Osteoblast (primary cell): ENCODE results near the gene PRCP. TPM values are rescaled to one million over a fixed set of nuclear protein-coding genes. Genes with fewer than 3 reads are reported as not detected.
A peak's percentile ranks its signal among the peaks of the same experiment; 100 is the strongest.

Experiments used
- DNase-seq: peaks from one replicate; pipeline ENCODE4 v3.0.0; 2011; ENCODE audit warnings: low spot score, mixed read lengths; ENCODE audit not compliant: insufficient read length; ENCODE audit errors: missing footprints
- H2AFZ ChIP-seq: 2 replicates; pipeline ENCODE4 v1.6.0; 2011; ENCODE audit warnings: mild to moderate bottlenecking, low read length
- H3K27ac ChIP-seq: 2 replicates; pipeline ENCODE4 v1.5.1; 2011; ENCODE audit warnings: mild to moderate bottlenecking, low read depth, low read length, moderate library complexity
- H3K27me3 ChIP-seq: 2 replicates; pipeline ENCODE4 v1.6.0; 2012; ENCODE audit warnings: mild to moderate bottlenecking, control low read depth, inconsistent platforms, low read length, moderate library complexity; ENCODE audit not compliant: insufficient read depth
- H3K36me3 ChIP-seq: 2 replicates; pipeline ENCODE4 v1.5.1; 2011; ENCODE audit warnings: mild to moderate bottlenecking, low read length, control low read depth, moderate library complexity; ENCODE audit not compliant: insufficient read depth
- H3K4me1 ChIP-seq: 2 replicates; pipeline ENCODE4 v1.5.1; 2011; ENCODE audit warnings: mild to moderate bottlenecking, low read length, control low read depth, moderate library complexity; ENCODE audit not compliant: insufficient read depth
- H3K4me2 ChIP-seq: 2 replicates; pipeline ENCODE4 v1.6.0; 2011; ENCODE audit warnings: mild to moderate bottlenecking, low read length; ENCODE audit not compliant: insufficient read depth
- H3K4me3 ChIP-seq: fragments of 200-600 bp; sonication (generic); 3 replicates; pipeline ENCODE4 v1.5.1; 2012; ENCODE audit warnings: mild to moderate bottlenecking, low read length, inconsistent platforms; ENCODE audit not compliant: insufficient read depth
- H3K79me2 ChIP-seq: 2 replicates; pipeline ENCODE4 v1.6.0; 2012; ENCODE audit warnings: mild to moderate bottlenecking, low read length, control low read depth, inconsistent platforms; ENCODE audit not compliant: insufficient read depth
- H3K9me3 ChIP-seq: 2 replicates; pipeline ENCODE4 v1.5.1; 2011; ENCODE audit warnings: low read depth, low read length, control low read depth
- H4K20me1 ChIP-seq: 2 replicates; pipeline ENCODE4 v1.6.0; 2012; ENCODE audit warnings: mild to moderate bottlenecking, low read length, control low read depth; ENCODE audit not compliant: insufficient read depth
- total RNA-seq: library from RNA; depleted of rRNA; stranded (reverse); fragments of >200 nt; gene quantifications from 2 replicates; pipeline ENCODE4 v1.2.3, GENCODE V29; 2012
- TF ChIP-seq, protein P1 (sequence below): IDR thresholded peaks from 2 replicates; pipeline ENCODE4 v1.5.1; 2011; ENCODE audit warnings: mild to moderate bottlenecking, low read depth, low read length, moderate library complexity; ENCODE audit errors: extremely low read depth

The PRCP gene
- total RNA-seq, 1 donor: 52.5 TPM

DNA sequence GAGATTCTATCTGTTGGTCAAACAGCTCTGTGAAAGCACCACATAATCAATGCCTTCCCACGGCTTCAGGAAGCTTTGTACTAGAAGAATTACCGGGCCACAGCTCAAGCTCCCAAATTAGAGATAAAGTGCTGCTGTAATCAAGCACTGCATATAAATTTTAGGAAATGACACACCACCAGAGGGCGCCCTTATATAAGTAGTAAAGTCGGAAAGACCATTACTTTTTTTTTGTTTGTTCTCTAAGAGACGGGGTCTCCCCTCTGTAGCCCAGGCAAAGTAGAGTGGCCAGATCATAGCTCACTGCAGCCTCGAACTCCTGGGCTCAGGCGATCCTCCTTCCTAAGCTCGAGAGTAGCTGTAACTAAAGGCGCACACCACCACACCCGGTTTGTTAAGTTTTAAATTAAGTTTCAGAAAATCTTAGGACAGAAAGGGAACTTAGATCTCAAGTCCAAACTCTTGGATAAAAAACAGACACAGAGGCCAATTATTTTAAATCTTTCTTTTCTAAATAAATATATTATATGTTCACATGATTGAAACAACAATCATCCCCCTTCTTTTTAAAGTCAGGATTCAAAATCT is 32.6 kb downstream of the PRCP start:
- Histone ChIP-seq H3K4me1 (peaks cover 10% of the 10 kb centered on the region), H3K9me3 (no peaks in the 10 kb centered on the region), H3K27me3 (no peaks in the 10 kb centered on the region), H3K27ac (no peak overlapping the region), H3K36me3 (no peaks in the 10 kb centered on the region), H3K4me3 (peak overlapping the region; percentile 66), H3K4me2 (peak overlapping the region; percentile 83), H2AFZ (peak overlapping the region; percentile 91), H4K20me1 (no peaks in the 10 kb centered on the region), H3K79me2 (no peaks in the 10 kb centered on the region)
- TF ChIP-seq, protein P1, sequence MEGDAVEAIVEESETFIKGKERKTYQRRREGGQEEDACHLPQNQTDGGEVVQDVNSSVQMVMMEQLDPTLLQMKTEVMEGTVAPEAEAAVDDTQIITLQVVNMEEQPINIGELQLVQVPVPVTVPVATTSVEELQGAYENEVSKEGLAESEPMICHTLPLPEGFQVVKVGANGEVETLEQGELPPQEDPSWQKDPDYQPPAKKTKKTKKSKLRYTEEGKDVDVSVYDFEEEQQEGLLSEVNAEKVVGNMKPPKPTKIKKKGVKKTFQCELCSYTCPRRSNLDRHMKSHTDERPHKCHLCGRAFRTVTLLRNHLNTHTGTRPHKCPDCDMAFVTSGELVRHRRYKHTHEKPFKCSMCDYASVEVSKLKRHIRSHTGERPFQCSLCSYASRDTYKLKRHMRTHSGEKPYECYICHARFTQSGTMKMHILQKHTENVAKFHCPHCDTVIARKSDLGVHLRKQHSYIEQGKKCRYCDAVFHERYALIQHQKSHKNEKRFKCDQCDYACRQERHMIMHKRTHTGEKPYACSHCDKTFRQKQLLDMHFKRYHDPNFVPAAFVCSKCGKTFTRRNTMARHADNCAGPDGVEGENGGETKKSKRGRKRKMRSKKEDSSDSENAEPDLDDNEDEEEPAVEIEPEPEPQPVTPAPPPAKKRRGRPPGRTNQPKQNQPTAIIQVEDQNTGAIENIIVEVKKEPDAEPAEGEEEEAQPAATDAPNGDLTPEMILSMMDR: peak; percentile 69
- DNase-seq: peak; percentile 39

DNA sequence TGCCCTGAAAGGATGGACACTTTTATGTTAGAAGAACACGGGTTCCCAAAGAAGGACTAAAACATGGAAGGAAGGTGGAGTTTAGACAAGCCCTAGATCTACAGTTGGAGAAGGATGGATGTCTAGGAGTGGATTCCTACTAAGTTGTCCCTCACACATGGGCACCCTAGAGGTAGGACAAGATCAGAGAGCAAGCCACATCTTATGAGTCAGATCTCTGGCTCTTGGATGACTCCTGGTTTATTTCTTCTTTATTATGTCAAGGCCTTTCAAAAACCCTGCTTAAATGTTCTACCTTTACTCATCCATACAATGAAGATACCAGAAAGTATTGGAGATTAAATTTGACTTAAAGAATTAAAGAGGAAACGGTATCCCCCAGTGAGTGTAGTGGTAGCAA is 34.4 kb downstream of the PRCP start:
- TF ChIP-seq, protein P1: no peak
- Histone ChIP-seq H3K36me3 (no peaks in the 10 kb centered on the region), H3K9me3 (no peaks in the 10 kb centered on the region), H3K79me2 (no peaks in the 10 kb centered on the region), H3K27me3 (no peaks in the 10 kb centered on the region), H3K4me1 (peaks cover 10% of the 10 kb centered on the region), H2AFZ (no peak overlapping the region), H3K4me3 (no peak overlapping the region), H4K20me1 (no peaks in the 10 kb centered on the region), H3K27ac (no peak overlapping the region), H3K4me2 (no peak overlapping the region)
- no peak for DNase-seq

DNA sequence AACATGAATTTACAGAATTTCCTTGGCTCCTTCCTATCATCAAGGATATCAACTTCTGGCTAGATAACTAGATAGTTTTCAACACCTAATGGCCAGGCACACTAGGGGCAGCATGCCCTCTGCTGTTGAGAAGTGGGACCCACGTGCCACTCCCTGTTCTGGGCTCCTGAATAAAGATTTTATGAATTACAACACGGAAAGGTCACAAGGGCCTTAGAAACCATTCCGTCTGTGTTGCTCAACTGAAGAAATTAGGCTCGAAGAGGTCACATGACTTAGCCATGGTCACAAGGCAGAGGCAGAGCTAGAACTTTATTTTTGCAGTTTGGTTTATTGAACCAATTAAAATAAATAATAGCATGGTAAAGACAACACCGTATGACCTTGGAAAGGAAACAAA is 36.0 kb downstream of the PRCP start:
- DNase-seq: peak; percentile 46
- H2AFZ ChIP-seq: peak overlapping the region; percentile 64
- no peak overlapping the region for H3K27ac ChIP-seq
- no peaks in the 10 kb centered on the region for H3K79me2 ChIP-seq
- H3K9me3 ChIP-seq: no peaks in the 10 kb centered on the region
- no peaks in the 10 kb centered on the region for H4K20me1 ChIP-seq
- no peaks in the 10 kb centered on the region for H3K36me3 ChIP-seq
- peak overlapping the region; percentile 15 for H3K4me2 ChIP-seq
- H3K27me3 ChIP-seq: no peaks in the 10 kb centered on the region
- no peak overlapping the region for H3K4me3 ChIP-seq
- peaks cover 18% of the 10 kb centered on the region for H3K4me1 ChIP-seq
- TF ChIP-seq, protein P1: peak; percentile 79

DNA sequence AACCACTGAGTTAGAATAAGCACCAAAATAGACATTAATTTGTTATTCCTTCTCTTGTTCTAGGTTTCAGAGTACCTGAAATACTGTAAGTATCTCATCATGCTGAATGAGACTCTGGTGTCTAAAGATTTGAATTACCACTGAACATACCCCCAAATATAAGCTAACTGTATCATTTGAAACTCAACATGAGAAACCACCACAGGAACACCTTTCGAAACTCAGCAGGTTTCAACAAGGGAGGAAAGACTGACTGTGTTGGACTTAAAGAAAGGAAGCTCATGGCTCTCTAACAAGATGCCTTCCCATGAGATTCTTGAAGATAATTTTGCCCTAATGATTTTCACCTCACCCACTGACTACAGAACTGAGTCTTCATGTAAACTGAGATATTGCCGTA is 37.0 kb downstream of the PRCP start:
- Histone ChIP-seq H3K36me3 (no peaks in the 10 kb centered on the region), H3K27me3 (no peaks in the 10 kb centered on the region), H3K9me3 (no peaks in the 10 kb centered on the region), H3K27ac (no peak overlapping the region), H3K79me2 (no peaks in the 10 kb centered on the region), H3K4me1 (peaks cover 29% of the 10 kb centered on the region), H3K4me2 (no peak overlapping the region), H4K20me1 (no peaks in the 10 kb centered on the region), H2AFZ (no peak overlapping the region), H3K4me3 (no peak overlapping the region)
- no peak for DNase-seq
- TF ChIP-seq, protein P1: no peak
